Loucy (cell line): ENCODE measurements around the gene CADM1.

Experiments
- EZH2phosphoT487 ChIP-seq: fragments of 200-600 bp; IDR thresholded peaks from 2 replicates; pipeline ENCODE4 v1.6.1; 2018; ENCODE audit warnings: antibody characterized with exemption, mild to moderate bottlenecking, moderate library complexity, borderline replicate concordance
- TF ChIP-seq, protein P1 (sequence below): fragments of 200-600 bp; sonication (generic); conservative IDR thresholded peaks from 2 replicates; pipeline ENCODE4 v1.5.1; 2014; ENCODE audit warnings: mild to moderate bottlenecking, antibody characterized with exemption, low read length

DNA sequence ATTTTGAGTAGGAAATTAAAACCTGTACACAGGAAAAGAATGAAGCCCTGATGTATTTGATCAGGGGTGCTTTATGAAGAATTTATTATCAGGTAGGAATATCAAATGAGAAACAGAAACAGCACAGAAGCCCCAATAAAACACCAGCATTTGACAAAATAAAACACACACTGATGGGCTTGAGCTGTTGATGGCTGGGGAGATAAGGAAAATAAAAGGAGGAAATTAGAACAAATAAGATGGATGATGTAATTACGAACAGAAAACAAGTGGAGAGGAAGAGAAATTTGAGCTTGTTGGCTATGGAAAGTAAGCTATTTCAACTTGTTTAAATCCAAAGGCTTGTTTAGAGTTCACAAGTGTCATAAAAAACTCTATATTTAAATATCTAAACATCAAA is 213.7 kb downstream of the CADM1 start:
- TF ChIP-seq, protein P1, sequence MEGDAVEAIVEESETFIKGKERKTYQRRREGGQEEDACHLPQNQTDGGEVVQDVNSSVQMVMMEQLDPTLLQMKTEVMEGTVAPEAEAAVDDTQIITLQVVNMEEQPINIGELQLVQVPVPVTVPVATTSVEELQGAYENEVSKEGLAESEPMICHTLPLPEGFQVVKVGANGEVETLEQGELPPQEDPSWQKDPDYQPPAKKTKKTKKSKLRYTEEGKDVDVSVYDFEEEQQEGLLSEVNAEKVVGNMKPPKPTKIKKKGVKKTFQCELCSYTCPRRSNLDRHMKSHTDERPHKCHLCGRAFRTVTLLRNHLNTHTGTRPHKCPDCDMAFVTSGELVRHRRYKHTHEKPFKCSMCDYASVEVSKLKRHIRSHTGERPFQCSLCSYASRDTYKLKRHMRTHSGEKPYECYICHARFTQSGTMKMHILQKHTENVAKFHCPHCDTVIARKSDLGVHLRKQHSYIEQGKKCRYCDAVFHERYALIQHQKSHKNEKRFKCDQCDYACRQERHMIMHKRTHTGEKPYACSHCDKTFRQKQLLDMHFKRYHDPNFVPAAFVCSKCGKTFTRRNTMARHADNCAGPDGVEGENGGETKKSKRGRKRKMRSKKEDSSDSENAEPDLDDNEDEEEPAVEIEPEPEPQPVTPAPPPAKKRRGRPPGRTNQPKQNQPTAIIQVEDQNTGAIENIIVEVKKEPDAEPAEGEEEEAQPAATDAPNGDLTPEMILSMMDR, result no peak
- TF ChIP-seq EZH2phosphoT487, result no peak
